HG03139 (cell line): ENCODE results near the gene USF2.

Experiments used
- ATAC-seq: cut with Tn5 transposase; IDR thresholded peaks from one replicate; pipeline ENCODE4 v1.9.1; 2021; ENCODE audit not compliant: unreplicated experiment

Gene USF2

DNA sequence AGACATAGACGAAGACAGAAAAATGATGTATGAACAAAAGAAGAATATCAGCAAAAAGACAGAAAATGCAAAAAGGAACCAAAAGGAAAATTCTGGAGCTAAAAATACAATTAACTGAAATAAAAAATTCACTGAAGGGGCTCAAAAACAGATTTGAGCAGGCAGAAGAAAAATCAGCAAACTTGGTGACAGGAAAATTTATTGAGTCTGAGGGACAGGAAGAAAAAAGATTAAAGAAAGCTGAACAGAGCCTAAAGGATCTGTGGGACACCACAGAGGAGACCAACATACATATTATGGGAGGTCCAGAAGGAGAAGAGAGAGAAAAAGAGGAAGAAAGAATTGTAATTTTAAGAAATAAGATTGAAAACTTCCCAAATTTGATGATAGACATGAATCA, 27.3 kb upstream of the USF2 start:
- no peak for ATAC-seq

DNA sequence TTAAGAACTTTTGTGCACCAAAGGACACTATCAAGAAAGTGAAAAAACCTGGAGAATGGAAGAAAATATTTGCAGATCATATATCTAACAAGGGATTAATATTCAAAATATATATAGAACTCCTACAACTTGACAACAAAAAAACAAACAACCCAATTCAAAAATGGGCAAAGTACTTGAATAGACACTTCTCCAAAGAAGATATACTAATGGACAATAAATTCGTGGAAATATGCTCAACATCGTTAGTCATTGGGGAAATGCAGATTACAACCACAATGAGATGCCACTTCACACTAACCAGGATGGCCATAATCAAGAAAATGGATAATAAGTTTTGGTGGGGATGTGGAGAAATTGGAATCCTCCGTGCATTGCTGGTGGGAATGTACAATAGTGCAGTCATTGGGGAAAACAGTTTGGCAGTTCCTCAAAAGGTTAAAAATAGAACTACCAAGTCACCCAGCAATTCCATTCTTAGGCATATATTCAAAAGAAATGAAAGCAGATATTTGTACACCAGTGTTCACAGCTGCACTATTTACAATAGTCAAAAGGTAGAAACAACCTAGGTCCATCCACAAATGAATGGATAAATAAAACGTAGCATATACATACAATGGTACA, 22.2 kb upstream of the USF2 start:
- no peak for ATAC-seq

GRCh38 chr19:35247526-35248309, 21.0 kb upstream of the USF2 start:
- no peak for ATAC-seq

DNA sequence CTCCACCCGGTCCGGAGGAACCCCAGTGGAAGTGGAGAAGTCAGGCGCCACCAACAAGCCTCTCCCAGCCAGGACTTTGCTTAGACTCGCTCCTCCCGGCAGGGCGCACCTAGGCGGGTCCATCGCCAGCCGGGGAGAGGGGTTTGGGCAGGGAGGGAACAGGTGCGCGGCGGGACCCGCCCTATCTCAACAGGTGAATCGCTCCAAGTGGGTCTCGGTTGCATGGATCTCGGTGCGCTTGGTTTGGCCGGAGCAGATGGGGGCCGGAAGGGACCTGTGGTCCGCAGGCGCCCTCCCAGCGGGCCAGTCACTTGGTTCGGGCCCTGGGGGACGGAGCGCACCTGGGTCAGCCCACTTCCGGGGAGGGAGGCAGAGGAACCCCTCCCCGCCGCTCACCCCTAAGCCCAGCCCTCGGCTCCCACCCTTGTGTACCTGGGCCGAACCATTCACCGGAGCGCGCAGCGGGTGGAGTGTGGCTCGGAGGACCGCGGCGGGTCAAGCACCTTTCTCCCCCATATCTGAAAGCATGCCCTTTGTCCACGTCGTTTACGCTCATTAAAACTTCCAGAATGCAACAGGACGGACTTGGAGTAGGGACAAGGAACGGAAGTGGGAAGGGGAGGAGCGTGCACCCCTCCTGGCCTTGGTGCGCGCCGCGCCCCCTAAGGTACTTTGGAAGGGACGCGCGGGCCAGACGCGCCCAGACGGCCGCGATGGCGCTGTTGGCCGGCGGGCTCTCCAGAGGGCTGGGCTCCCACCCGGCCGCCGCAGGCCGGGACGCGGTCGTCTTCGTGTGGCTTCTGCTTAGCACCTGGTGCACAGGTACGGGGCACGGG, 20.2 kb upstream of the USF2 start, which contains the start of gene LSR:
Gene LSR, plus strand, starts transcription at position 693 of the 836 bp plus-strand sequence. Its CDS starts 21 bp downstream, at position 714.
- peak; percentile 56 for ATAC-seq

DNA sequence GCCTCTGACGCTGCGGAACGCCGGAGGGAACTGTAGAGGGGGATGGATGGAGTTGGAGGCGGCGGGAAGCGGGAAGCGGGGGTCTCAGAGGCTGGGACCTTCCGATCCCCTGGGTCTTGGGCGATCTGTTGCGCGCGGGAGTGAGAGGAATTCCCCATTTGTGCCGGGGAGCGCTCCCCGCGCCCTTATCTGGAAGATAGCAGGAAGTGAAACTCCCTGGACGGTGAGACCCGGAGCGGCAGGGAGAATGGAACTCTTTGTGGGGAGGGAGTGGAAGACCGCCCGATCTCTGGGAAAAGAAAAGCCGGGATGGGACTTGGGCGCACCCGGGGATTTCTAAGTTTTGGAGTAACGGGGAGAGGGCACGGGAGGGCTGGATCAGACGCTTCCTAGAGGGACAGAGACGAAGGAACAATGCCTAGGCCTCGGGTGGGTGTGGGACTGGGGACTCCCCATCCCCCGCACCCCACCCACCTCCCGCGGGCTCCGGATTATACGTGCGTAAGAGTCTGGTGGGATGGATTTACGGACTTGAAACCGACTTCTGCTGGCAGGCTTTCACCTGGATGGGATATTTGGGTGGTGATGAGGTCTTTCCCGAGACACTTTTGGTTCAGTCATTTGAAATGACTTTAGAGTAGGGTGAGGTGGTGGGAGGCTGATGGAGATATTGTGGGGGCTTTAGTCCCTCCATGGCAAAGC, 19.5 kb upstream of the USF2 start:
- ATAC-seq = no peak

DNA sequence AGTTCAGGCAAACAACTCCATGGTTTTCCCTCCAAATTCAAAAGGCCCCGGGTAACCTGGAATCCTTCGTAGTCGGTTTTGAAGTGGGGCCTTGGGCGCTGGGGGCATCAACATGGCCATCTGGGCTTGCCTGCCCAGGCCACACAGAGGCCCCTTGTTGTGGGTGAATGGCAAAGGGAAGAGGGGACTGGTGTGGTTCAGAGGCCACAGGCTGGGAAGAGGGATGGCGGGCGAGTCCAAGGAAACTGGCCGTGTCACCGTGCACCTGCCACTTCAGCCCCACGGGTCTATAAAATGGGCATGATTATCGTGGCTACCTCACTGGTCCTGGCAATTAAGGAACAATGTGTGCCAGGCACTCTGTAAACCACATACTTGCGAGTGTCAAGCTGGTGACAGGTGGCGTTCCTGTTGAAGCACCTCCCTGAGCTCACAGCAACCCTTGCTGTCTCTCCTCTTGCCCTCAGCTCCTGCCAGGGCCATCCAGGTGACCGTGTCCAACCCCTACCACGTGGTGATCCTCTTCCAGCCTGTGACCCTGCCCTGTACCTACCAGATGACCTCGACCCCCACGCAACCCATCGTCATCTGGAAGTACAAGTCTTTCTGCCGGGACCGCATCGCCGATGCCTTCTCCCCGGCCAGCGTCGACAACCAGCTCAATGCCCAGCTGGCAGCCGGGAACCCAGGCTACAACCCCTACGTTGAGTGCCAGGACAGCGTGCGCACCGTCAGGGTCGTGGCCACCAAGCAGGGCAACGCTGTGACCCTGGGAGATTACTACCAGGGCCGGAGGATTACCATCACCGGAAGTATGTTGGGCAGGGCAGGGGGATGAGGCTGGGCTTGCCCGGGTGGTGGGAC, 18.7 kb upstream of the USF2 start:
- ATAC-seq = no peak

DNA sequence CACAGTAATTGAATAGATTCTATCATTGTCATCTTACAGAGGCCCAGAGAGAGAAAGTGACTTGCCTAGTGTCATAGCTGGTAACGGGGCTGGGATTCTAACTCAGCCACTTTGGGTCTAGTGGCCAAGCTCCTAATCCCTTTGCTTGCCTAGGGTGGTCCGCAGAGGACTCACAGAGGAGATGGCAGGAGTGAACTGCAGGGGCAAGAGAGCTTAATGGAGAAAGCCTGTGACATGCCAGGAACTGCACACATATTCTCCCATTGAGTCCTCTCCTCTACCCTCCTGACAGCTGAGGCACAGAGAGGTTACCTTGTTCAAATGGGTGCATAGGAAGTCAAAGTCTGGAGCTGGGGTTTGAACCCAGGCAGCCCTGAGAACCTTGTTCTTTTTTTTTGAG, 17.3 kb upstream of the USF2 start:
- no peak for ATAC-seq

GRCh38 chr19:35253316-35254286, 15.2 kb upstream of the USF2 start:
- no peak for ATAC-seq

DNA sequence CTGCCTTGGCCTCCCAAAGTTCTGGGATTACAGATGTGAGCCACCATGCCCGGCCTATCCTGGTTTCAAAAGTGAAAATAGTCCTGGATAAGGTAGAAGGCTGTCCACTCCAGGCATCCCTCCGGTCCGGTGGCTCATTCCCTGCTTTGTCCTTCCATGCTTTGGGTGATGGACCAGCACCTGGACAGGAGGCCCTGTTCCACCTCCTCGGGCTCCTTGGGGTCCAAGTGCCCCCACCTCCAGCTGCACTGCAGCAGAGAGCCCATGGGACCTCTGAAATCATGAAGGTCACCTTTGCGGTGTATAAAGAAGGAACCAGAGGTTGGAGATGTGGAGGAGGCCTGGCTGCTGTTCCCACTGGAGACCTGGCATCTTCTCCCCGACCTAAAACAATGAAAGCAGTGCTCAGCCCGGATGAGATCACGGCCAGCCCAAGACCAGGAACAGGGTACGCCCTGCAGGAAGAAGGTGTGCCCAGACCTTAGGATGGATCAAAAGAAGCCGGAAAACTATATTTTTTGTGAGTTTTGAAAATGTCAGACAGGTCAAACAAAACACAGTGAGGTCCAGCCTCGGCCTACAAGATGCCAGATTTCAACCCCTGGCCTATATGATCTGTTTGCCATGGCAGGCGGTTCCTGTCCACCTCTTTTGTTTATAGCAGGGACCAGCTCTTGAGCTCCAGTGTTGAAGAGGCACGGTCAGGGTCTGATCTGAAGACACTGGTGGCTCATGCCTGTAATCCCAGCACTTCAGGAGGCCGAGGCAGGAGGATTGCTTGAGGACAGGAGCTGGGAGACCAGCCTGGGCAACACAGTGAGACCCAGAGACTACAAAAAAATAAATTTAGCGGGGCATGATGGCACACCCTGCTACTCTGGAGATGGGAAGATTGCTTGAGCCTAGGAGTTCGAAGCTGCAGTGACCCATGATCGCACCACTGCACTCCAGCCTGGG, 14.1 kb upstream of the USF2 start:
- ATAC-seq = no peak

DNA sequence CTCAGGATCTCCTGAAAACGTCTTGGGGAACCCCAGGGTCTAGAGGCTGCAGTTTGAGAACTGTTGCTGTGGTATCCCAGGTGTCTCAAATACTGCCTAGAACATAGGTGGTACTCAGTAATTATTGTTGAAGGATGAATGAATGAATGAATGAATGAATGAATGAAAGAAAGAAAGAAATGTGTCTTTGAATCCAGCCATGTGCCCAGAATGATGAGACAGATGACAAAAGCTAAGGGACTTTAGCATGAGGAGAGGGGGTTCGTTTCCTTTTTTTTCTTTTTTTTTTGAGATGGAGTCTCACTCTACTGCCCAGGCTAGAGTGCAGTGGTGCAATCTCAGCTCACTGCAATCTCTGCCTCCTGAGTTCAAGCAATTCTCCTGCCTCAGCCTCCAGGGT, 12.2 kb upstream of the USF2 start:
- no peak for ATAC-seq

DNA sequence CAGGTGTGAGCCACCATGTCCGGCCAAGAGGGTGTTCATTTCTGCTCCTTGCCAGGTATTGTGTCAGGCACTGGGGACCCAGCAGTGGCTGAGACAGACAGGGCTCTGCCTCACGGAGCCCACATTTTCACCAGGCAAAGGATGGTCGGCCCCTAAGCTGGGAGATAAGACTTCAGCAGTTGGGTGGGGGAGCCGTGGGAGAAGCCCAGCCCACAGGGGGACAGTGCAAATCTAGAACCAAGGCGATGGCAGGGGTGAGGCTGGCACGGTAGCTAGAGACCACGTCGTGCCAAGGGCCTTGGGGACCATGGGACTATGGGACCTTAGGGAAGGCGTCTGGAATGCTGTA, 11.7 kb upstream of the USF2 start:
- no peak for ATAC-seq

- no peak for ATAC-seq
Measured at GRCh38 chr19:35260694-35261304, 8.0 kb upstream of the USF2 start.

- no peak for ATAC-seq
Measured at GRCh38 chr19:35261356-35262100, 7.2 kb upstream of the USF2 start.

DNA sequence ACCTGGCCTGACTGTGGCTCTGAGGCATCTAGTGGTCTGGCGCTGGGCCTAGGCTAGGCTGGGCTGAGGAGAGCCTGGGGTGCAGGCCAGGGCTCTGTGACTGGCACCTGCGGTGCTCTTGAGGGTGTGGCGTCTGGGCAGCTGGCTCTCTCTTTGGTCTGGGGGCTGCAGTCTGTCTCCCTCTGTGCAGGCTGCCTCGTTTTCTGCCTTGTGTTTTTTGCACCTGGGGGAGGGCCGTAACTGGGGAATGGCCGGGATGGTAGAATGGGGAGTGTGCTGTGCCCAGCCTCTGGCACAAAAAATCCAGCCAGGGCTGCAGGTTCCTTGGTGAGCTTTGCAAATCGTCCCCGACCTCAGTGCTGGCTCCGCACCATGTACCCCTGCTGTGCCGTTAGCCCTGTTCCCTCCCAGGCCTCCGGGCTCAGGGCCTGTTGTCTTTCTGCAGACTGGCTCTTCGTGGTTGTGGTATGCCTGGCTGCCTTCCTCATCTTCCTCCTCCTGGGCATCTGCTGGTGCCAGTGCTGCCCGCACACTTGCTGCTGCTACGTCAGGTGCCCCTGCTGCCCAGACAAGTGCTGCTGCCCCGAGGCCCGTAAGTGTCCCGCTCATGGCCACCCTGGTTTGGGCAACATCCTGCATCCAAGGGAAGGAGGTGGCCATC, 6.5 kb upstream of the USF2 start:
- ATAC-seq = no peak

GRCh38 chr19:35264268-35265125, 4.3 kb upstream of the USF2 start:
- no peak for ATAC-seq
